ENCODE measurements around the gene CARD10. TPM values are rescaled to one million over a fixed set of nuclear protein-coding genes. Genes with fewer than 3 reads are reported as not detected.

CARD10 gene
- total and polyA plus RNA-seq, 2 of the 8 experiments (the other 6 are each of a cell fraction or from before 2014, with no cell fraction given) = 13.5 to 14.4 TPM

DNA sequence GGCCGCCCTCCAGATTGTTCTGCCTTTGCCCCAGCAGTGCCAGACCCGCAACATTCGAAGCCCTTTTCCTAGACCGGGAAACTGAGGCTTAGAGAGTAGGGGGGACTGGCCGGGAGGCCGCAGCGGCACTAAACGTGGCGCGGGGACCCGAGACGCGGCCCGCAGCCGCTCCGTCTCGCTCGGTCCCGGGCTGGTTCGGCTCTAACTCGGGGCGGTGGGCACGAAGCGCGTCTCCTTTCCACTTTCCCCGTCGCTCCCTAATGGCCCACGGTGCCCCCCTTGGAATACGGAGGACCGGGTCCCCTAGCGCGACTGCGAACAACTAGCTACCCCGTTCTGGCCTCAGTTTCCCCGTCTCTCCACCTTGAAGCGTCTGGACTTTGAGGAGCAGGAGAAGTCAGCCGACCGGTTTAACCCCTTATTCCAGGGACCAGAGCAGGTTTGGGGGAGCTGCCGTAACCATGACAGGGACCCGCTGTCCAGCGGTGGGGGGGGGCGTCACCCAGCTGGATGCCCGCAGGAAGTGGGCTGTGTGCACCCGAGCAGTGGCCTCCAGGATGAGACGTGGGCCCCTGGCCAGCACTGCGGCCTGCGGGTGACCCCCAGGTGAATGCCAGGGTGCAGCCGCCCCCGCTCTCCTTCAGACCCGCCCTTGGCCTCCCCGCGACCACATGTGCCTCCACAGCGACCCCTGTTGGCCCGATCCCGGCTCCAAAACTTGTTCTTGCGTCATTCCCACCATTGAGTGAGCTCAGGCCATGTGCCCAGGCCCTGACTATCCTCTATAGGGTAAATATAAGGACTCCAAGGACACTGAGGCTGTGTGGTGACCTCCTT lies 42.2 kb upstream of the CARD10 start (continued):
- TF ChIP-seq ASH2L (IDR thresholded peaks at IDR 0.05; ENCODE audit: low read length) (peak; percentile 74), HDAC6 (IDR thresholded peaks at IDR 0.05; ENCODE audit: low read depth, low read length) (no peak), SIN3A (conservative IDR thresholded peaks at IDR 0.05 in 1 of 2, IDR thresholded peaks at IDR 0.05 in 1 of 2; ENCODE audit: low read depth in 1 of 2, low read length in 2 of 2) (peak; percentile 62 to 78; a peak in 2 of 4 replicates), SP4 (IDR thresholded peaks at IDR 0.05; ENCODE audit: low read length) (no peak), SP1 (IDR thresholded peaks at IDR 0.05; ENCODE audit: low read depth, low read length) (no peak), POU5F1 (IDR thresholded peaks at IDR 0.05; ENCODE audit: low read depth, low read length) (no peak), SAP30 (IDR thresholded peaks at IDR 0.05; ENCODE audit: insufficient read depth, insufficient replicate concordance, low read length) (no peak), BCL11A (IDR thresholded peaks at IDR 0.05; ENCODE audit: low read depth in 2 of 2, low read length in 2 of 2) (no peak), BRCA1 (IDR thresholded peaks at IDR 0.05; ENCODE audit: low read depth, low read length) (no peak), TAF1 (IDR thresholded peaks at IDR 0.05; ENCODE audit: low read depth, low read length) (peak; percentile 48), CHD1 (IDR thresholded peaks at IDR 0.05; ENCODE audit: low read depth, low read length) (no peak), POLR2A (IDR thresholded peaks at IDR 0.05; ENCODE audit: control extremely low read depth in 1 of 2, low read depth in 2 of 2, low read length in 2 of 2) (peak in 1 of 2 experiments; percentile 41; a peak in 1 of 3 replicates), CBX5 (IDR thresholded peaks at IDR 0.05; ENCODE audit: low read depth, low read length) (no peak), MAFK (IDR thresholded peaks at IDR 0.05; ENCODE audit: low read depth, low read length) (no peak), RXRA (IDR thresholded peaks at IDR 0.05; ENCODE audit: insufficient read depth, low read depth, low read length) (no peak), RFX5 (IDR thresholded peaks at IDR 0.05; ENCODE audit: borderline replicate concordance, low read depth, low read length) (no peak), E2F6 (IDR thresholded peaks at IDR 0.05) (peak; percentile 92; the same call in 1 of the 2 replicates), HDAC2 (IDR thresholded peaks at IDR 0.05; ENCODE audit: borderline replicate concordance in 1 of 2, low read depth in 2 of 2, low read length in 2 of 2) (no peak), KDM1A (IDR thresholded peaks at IDR 0.05; ENCODE audit: borderline replicate concordance, low read length) (no peak)
- TF ChIP-seq, protein P1, sequence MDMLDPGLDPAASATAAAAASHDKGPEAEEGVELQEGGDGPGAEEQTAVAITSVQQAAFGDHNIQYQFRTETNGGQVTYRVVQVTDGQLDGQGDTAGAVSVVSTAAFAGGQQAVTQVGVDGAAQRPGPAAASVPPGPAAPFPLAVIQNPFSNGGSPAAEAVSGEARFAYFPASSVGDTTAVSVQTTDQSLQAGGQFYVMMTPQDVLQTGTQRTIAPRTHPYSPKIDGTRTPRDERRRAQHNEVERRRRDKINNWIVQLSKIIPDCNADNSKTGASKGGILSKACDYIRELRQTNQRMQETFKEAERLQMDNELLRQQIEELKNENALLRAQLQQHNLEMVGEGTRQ (IDR thresholded peaks at IDR 0.05; ENCODE audit: low read length) = no peak
- TF ChIP-seq, protein P2, sequence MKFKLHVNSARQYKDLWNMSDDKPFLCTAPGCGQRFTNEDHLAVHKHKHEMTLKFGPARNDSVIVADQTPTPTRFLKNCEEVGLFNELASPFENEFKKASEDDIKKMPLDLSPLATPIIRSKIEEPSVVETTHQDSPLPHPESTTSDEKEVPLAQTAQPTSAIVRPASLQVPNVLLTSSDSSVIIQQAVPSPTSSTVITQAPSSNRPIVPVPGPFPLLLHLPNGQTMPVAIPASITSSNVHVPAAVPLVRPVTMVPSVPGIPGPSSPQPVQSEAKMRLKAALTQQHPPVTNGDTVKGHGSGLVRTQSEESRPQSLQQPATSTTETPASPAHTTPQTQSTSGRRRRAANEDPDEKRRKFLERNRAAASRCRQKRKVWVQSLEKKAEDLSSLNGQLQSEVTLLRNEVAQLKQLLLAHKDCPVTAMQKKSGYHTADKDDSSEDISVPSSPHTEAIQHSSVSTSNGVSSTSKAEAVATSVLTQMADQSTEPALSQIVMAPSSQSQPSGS (IDR thresholded peaks at IDR 0.05; ENCODE audit: low read length) = peak; percentile 91
